Measurements from ENCODE around the gene POLG.

Gene POLG

DNA sequence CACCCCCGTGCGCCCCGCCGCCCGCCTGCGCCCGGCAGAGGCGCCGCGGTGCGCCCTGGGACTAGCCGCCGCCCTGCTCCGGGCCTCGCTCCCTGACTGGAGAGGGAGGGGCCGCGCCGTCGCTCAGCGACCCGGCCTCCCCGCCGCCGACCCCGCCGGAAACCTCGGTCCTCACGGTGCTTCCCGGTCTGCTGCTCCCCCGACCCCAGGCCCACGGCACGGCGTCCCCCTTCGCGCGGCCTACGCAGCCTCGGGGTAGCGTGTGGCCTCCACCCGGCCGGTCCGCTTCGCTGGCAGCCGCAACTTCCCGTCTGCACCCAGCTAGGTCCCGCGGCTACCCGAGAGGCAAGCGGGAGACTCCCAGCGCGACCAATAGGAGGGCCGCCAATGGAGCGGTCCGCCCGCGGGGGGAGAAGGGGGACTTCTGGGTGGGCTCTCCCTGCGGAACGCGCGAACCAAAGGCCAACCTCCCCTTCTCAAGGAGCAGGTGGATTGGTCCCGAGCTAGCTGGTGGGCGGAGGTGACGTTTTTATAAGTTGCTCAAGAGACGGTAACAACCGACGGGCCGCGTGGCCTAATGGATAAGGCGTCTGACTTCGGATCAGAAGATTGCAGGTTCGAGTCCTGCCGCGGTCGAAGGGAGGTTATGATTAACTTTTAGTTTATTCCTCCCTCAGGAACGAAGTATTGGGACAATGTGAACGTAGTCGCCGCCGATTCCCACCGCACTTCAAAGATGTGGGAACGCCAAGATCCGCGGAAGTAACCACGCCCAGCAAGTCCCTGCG is at the start of gene POLG:
Gene POLG, minus strand, starts transcription at position 315 of the 788 bp plus-strand sequence. CDS start 1,070 bp downstream, outside the sequence.
- Histone ChIP-seq H3K27ac (peak within 1 kb of the TSS; percentile 78 to 98), H3K4me3 (peak within 1 kb of the TSS; percentile 95)
- TF ChIP-seq CTCF (IDR thresholded peaks at IDR 0.05), result no peak
- DNase-seq (ENCODE audit: low spot score), result peak; percentile 100

DNA sequence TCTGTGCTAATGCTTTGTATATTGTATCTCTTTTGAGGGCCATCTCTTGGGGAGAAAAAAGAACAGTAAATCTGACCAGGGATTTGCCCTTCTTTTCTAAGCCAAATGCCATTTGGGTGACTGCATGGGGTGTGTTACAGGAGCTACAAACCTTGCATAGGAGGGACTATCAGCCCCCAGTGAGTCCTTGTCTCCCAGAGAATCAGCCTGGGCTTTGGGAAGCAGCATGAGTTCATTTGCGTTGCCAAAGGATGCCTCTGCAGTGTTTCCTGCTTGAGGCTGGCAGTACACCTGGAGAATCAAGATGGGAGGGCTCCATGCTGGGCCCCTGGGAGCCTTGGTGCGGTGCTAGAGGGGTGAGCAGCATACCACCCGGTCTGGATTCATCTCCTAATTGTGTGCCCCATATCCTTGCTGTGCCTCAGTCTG is 49.6 kb upstream of the POLG start:
- no peak for TF ChIP-seq CTCF (IDR thresholded peaks at IDR 0.05)
- Histone ChIP-seq H3K4me3 (no peak overlapping the region), H3K27ac (no peak overlapping the region)
- no peak for DNase-seq (ENCODE audit: low spot score)

GRCh38 chr15:89383365-89384175 is 48.9 kb upstream of the POLG start:
- Histone ChIP-seq H3K4me3 (no peak overlapping the region), H3K27ac (no peak overlapping the region)
- DNase-seq (ENCODE audit: low spot score), result no peak
- no peak for TF ChIP-seq CTCF (IDR thresholded peaks at IDR 0.05)

GRCh38 chr15:89381888-89382686 is 47.5 kb upstream of the POLG start:
- Histone ChIP-seq H3K4me3 (no peak overlapping the region), H3K27ac (no peak overlapping the region)
- no peak for TF ChIP-seq CTCF (IDR thresholded peaks at IDR 0.05)
- DNase-seq (ENCODE audit: low spot score), result no peak

DNA sequence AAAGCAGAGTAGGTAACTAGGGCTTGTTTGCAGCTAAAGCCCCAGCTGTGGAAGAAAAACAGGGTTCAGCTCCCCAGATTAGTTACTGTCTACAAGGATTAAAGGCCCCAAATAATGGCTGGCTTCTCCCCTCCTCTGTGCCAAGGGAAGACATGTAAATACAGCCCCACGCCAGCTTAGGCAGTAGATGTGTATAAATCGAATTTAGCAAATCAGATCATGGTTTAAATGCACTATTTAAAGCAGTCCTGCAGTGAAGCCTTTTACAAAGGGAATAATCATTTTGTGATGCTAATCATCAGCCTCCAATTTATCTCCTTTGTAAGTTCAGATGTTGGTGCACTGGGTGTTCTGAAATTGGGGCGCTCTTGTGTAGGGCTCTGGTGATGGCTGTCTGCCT is 46.7 kb upstream of the POLG start:
- no peak for DNase-seq (ENCODE audit: low spot score)
- Histone ChIP-seq H3K4me3 (no peak overlapping the region), H3K27ac (no peak overlapping the region)
- no peak for TF ChIP-seq CTCF (IDR thresholded peaks at IDR 0.05)

DNA sequence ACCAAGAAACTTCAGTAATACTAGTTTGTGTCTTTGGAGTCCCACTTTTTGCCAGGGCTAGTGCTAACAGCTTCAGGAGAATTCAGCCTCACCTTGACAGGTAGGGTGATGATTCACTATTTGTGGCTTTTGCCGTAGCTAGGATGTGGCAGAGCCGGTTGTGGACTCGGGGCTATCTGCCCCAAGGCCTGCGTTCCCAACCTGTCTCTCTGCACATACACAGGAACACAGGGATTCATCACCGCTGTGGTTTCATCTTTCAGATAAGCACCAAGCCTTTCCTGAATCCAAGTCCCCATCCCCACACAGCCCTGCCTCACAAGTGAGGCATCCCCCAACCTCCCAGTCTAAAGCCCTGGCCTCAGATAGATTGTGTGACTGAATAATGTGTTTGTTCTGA is 45.2 kb upstream of the POLG start:
- Histone ChIP-seq H3K27ac (no peak overlapping the region), H3K4me3 (no peak overlapping the region)
- DNase-seq (ENCODE audit: low spot score), result no peak
- no peak for TF ChIP-seq CTCF (IDR thresholded peaks at IDR 0.05)

All from coronary artery (tissue), 2 donors.